Measurements from ENCODE around the gene ZDHHC6.

DNA sequence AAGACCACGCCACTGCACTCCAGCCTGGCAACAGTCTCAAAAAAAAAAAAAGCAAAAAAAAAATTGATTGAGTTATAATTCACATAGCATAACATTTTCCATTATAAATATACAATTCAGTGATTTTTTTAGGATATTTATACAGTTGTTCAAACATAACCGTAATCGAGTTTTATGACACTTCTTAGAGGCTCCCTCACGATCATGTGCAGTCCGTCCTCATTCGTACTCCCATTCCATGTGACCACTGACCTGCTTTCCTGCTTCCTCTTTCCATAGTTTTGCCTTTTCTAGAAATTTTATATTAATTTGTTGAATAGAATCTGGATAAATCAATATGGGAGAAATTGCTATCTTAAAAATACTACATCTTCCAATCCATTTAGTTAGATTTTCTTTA is 46.0 kb upstream of the ZDHHC6 start:
- TF ChIP-seq POLR2AphosphoS5 (IDR thresholded peaks at IDR 0.05; ENCODE audit: low read depth, low read length) = no peak
- TF ChIP-seq TAF1 (IDR thresholded peaks at IDR 0.05; ENCODE audit: borderline replicate concordance, insufficient read depth, low read length) = no peak
- TF ChIP-seq REST (IDR thresholded peaks at IDR 0.05; ENCODE audit: insufficient read depth in 1 of 2, low read depth in 2 of 2, low read length in 2 of 2) = no peak
- TF ChIP-seq SIN3A (IDR thresholded peaks at IDR 0.05; ENCODE audit: borderline replicate concordance, insufficient read depth, low read length) = no peak
- TF ChIP-seq FOXP2 (optimal IDR thresholded peaks at IDR 0.05; ENCODE audit: borderline replicate concordance, extremely low read depth, extremely low read length, insufficient read depth) = no peak
